Stimulated activated CD4-positive, alpha-beta T cell treated with anti-CD3 and anti-CD28 coated beads, Interleukin-15, amount 100 ng/mL, for 1 hour (primary cell): ENCODE measurements around the gene DIRAS1.
"Not testable (repeated sequence)": the region's sequence is repeated elsewhere in the genome, so short reads cannot be mapped to it uniquely, and the experiment has no call there.

Source experiments
- DNase-seq, 2 donors: peaks; one replicate each; pipeline ENCODE4 v3.0.0-alpha.2; 2020; ENCODE audit warnings: low read depth in 1 of 2, low spot score in 1 of 2

Gene DIRAS1

GRCh38 chr19:2714102-2714501, 7.1 kb downstream of the DIRAS1 start:
- not testable (repeated sequence) for DNase-seq

DNA sequence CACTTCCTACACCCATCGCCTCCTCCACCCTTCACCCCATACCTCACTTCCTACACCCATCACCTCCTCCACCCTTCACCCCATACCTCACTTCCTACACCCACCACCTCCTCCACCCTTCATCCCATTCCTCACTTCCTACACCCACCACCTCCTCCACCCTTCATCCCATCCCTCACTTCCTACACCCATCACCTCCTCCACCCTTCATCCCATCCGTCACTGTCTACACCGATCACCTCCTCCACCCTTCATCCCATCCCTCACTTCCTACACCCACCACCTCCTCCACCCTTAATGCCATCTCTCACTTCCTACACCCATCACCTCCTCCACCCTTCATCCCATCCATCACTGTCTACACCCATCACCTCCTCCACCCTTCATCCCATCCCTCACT, 8.0 kb downstream of the DIRAS1 start:
- not testable (repeated sequence) for DNase-seq

GRCh38 chr19:2711875-2712205, 9.3 kb downstream of the DIRAS1 start:
- no peak for DNase-seq

GRCh38 chr19:2711172-2711874, 9.8 kb downstream of the DIRAS1 start:
- no peak for DNase-seq

DNA sequence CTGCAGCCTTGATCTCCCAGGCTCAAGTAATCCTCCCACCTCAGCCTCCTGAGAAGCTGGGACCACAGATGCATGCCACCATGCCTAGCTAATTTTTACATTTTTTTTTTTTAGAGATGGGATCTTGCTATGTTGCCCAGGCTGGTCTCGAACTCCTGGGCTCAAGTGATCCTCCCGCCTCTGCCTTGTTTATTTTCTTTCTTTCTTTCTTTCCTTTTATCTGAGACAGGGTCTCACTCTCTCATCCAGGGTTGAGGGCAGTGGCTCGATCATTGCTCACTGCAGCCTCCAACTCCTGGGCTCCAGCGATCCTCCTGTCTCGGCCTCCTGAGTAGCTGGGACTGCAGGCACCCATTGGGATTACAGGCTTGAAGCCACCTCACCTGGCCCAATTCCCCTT, 14.9 kb downstream of the DIRAS1 start:
- no peak for DNase-seq

- DNase-seq, result no peak
Observed at GRCh38 chr19:2703691-2704216, 17.4 kb downstream of the DIRAS1 start.

- no peak for DNase-seq
Observed at GRCh38 chr19:2703077-2703437, 18.1 kb downstream of the DIRAS1 start.

DNA sequence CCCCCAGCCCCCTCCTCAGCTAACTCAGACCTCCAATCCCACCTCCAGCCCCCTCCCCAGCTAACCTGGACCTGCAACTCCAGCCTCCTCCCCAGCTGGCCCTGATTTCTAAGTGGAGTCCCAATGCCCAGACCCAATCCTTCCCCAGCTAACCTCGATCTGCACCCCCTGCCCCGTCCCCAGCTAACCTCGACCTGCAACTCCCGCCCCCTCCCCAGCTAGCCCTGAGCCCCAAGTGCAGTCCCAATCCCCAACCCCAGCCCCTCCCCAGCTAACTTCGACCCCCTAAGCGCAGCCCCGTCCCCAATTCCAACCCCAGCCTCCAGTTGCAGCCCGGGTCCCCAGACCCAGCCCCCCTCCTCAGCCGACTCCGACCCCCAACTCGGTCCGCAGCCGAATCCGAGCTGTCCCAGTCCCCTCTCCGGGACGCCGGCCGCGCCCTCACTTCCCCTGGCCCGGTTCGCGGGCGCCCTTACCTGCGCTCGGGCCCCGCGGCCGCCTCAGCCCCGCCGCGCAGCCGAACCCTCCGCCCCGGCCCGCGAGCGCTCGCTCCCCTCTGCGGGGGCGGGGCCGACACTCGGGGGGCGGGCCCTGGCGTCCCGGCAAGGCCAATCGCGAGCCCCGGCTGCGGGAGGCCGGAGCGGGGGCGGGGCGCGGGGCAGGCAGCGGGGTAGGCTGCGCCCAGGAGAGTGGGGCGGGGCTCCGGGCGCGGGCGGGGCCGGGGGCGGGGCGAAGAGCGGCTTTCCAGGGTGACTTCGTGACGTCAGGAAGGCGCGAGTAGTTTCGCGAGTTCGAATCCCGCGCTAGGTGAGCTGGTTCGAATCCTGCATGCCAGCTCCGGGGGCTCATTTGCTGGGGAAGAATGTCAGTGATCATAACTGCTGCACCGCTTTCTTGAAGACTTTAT, 18.7 kb downstream of the DIRAS1 start, which contains the start of gene GNG7:
TSS of gene GNG7 (minus strand) at position 525 of the 907 bp plus-strand sequence. CDS start 182,006 bp downstream, outside the sequence.
- peak; percentile 91 to 97 for DNase-seq

DNA sequence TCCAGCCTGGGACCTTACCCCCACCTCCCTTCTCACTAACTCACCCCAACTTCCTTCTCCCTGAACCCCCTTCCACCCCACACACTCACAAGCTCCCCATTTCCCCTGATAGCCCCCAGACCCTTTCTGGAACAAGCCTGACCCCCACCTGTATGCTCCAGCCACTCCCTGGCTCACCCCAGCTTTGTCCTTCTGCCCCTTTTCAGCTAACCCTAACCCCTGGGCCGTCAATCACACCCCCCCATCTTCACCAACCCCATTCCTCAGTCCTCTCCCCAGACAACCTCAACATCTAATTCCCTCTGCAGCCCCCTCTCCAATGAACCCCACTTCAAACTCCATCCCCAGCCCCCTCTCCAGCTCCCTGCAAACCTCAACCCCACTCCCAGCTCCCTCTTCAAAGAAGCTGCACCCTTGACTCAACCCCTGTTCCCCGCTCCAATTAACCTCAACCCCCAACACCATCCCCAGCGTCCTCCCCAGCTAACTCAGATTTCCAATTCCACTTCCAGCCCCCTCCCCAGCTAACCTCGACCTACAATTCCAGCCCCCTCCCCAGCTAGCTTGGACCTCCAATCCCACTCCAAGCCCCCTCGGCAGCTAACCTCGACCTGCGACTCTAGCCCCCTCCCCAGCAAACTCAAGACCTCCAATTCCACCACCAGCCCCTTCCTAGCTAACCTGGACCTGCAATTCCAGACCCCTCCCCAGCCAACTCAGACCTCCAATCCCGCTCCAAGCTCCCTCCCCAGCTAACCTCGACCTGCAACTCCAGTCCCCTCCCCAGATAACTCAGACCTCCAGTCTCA, 19.6 kb downstream of the DIRAS1 start:
- no peak for DNase-seq

GRCh38 chr19:2700660-2701360, 20.4 kb downstream of the DIRAS1 start:
- no peak for DNase-seq

DNA sequence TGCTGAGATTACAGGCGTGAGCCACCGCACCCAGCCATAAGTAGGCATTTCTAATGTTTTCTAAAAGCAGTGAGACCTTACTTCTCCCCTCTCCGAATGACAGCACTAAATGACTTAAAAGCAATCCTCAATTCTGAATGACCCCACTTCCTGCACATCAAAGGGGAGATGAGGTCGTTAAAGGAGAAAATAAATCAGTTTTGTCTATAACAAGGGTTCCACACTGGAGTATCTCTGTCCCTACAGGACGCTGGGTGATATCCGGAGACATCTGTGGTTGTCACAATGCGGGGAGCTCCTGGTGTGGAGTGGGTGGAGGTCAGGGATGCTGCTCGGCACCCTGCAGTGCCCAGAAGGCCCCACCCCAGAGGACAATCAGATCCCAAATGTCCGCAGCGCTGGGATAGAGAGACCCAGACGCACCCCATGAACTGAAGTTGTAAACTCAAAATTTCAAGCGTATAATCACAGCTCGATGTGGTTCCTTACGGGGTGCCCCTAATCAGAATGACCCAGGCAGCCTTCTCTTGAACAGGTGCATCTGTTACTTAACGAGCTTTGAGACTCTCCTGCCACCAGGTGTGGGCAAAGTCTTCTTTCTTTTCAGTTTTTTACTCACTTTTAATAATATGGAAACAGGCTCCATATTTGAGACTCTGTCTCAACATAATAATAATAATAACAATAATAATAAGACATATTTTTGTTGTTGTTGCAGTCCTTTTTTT, 21.6 kb downstream of the DIRAS1 start:
- no peak for DNase-seq

- DNase-seq, result no peak
Observed at GRCh38 chr19:2694196-2694595, 27.0 kb downstream of the DIRAS1 start.

GRCh38 chr19:2693492-2694160, 27.5 kb downstream of the DIRAS1 start:
- DNase-seq, result no peak

DNA sequence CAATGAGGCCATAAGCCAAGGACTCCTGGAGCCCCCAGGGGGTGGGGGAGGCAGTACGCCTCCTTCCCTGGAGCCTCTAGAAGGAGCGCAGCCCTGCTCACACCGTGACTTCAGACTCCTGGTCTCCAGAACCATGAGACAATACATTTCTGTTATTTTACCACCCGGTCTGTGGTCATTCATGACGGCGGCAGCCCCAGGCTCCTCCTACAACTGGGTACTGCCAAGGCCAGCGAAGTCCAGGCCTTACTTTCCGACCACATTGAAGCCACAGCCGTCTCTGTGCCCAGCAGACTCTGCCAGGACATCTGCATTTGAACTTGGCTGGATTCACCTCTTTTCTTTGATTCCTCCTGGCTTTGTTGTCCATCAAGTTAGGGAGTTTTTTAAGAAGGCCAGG, 29.2 kb downstream of the DIRAS1 start:
- no peak for DNase-seq

DNA sequence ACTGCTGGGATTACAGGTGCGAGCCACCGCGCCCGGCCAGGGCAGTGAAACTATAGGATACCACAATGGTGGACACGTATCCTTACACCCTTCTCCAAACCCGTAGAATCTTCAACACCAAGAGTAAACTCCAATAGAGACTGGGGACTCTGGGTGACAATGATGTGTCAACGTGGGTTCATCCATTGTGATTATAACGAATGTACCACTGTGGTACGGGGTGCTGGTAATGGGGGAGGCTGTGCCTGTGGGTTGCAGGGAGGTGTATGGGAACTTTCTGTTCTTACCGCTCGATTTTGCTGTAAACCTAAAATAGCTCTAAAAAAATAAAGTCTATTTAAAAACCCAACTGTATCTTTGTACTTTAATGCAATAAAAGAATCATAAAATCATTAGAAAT, 30.3 kb downstream of the DIRAS1 start:
- DNase-seq, result no peak

DNA sequence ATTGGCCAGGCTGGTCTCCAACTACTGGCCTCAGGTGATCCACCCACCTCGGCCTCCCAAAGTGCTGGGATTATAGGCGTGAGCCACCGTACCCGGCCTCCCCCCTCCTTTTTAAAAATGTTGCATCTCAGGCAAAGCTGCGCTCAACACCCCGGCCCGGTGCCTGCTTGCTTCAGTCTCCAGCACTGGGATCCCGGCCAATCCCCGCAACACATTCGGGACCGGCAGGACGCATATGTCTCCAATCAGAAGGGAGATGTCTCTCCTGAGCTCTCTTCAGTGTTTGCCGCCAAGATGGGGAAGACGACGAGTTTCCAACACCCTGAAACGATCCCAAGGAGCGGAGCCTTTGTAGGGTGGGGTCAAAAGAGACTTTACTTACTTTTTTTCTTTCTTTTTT, 34.8 kb downstream of the DIRAS1 start:
- DNase-seq, result no peak

GRCh38 chr19:2685204-2685704, 35.9 kb downstream of the DIRAS1 start:
- no peak for DNase-seq

- DNase-seq, result no peak
Observed at GRCh38 chr19:2683430-2684003, 37.7 kb downstream of the DIRAS1 start.

DNA sequence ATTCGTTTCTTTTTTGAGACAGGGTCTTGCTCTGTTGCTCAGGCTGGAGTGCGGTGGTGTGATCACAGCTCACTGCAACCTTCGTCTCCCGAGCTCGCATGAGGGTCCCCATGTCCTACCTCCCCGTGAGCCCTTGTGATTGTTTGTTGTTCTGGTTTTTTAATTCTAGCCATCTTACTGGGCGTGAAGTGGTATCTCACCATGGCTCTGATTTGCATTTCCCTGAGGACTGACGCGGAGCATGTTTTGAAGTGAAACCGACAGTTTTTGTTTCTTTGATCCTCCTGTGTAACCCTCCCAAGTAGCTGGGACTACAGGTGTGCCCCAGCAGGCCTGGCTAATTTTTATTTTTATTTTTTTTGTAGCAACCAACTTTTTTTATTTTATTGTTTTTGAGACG, 40.4 kb downstream of the DIRAS1 start:
- DNase-seq, result no peak
